ENCODE measurements around the gene IRS2.

The IRS2 gene

GRCh38 chr13:109795011-109795410 lies 8.6 kb upstream of the IRS2 start:
- Histone ChIP-seq H3K4me3 (ENCODE audit: insufficient read length, low read depth) (no peak overlapping the region), H3K4me1 (ENCODE audit: insufficient read depth, insufficient read length) (no peaks in the 10 kb centered on the region), H3K9ac (ENCODE audit: insufficient read length, low read depth) (no peak overlapping the region), H3K9me3 (ENCODE audit: insufficient read depth, low read length) (no peaks in the 10 kb centered on the region), H3K36me3 (ENCODE audit: insufficient read depth, insufficient read length, low read length) (no peaks in the 10 kb centered on the region), H3K27me3 (ENCODE audit: insufficient read depth, insufficient read length) (no peaks in the 10 kb centered on the region)
- DNase-seq (ENCODE audit: low read depth, low spot score), result no peak
- TF ChIP-seq ZNF274 (IDR thresholded peaks at IDR 0.05; ENCODE audit: low read depth, low read length) (no peak), SUZ12 (IDR thresholded peaks at IDR 0.05; ENCODE audit: extremely low read depth, insufficient read depth, insufficient read length) (no peak), YY1 (IDR thresholded peaks at IDR 0.05; ENCODE audit: insufficient read depth, insufficient read length) (no peak)

GRCh38 chr13:109794095-109794494 lies 7.7 kb upstream of the IRS2 start:
- Histone ChIP-seq H3K4me1 (ENCODE audit: insufficient read depth, insufficient read length) (no peaks in the 10 kb centered on the region), H3K27me3 (ENCODE audit: insufficient read depth, insufficient read length) (no peaks in the 10 kb centered on the region), H3K9ac (ENCODE audit: insufficient read length, low read depth) (no peak overlapping the region), H3K4me3 (ENCODE audit: insufficient read length, low read depth) (no peak overlapping the region), H3K9me3 (ENCODE audit: insufficient read depth, low read length) (no peaks in the 10 kb centered on the region), H3K36me3 (ENCODE audit: insufficient read depth, insufficient read length, low read length) (no peaks in the 10 kb centered on the region)
- no peak for TF ChIP-seq ZNF274 (IDR thresholded peaks at IDR 0.05; ENCODE audit: low read depth, low read length)
- TF ChIP-seq YY1 (IDR thresholded peaks at IDR 0.05; ENCODE audit: insufficient read depth, insufficient read length), result no peak
- TF ChIP-seq SUZ12 (IDR thresholded peaks at IDR 0.05; ENCODE audit: extremely low read depth, insufficient read depth, insufficient read length), result no peak
- DNase-seq (ENCODE audit: low read depth, low spot score), result no peak

- H3K9ac ChIP-seq (ENCODE audit: insufficient read length, low read depth), result no peak overlapping the region
- no peak overlapping the region for H3K4me3 ChIP-seq (ENCODE audit: insufficient read length, low read depth)
- TF ChIP-seq YY1 (IDR thresholded peaks at IDR 0.05; ENCODE audit: insufficient read depth, insufficient read length), result no peak
- TF ChIP-seq SUZ12 (IDR thresholded peaks at IDR 0.05; ENCODE audit: extremely low read depth, insufficient read depth, insufficient read length), result no peak
- no peak for TF ChIP-seq ZNF274 (IDR thresholded peaks at IDR 0.05; ENCODE audit: low read depth, low read length)
- no peak for DNase-seq (ENCODE audit: low read depth, low spot score)
- H3K4me1 ChIP-seq (ENCODE audit: insufficient read depth, insufficient read length), result no peaks in the 10 kb centered on the region
- no peaks in the 10 kb centered on the region for H3K9me3 ChIP-seq (ENCODE audit: insufficient read depth, low read length)
- H3K36me3 ChIP-seq (ENCODE audit: insufficient read depth, insufficient read length, low read length), result no peaks in the 10 kb centered on the region
- H3K27me3 ChIP-seq (ENCODE audit: insufficient read depth, insufficient read length), result peaks cover 6% of the 10 kb centered on the region
These were observed 6.2 kb upstream of the IRS2 start for GRCh38 chr13:109792416-109793059.

- Histone ChIP-seq H3K4me3 (ENCODE audit: insufficient read length, low read depth) (no peak overlapping the region), H3K9me3 (ENCODE audit: insufficient read depth, low read length) (no peaks in the 10 kb centered on the region), H3K36me3 (ENCODE audit: insufficient read depth, insufficient read length, low read length) (no peaks in the 10 kb centered on the region), H3K27me3 (ENCODE audit: insufficient read depth, insufficient read length) (peaks cover 6% of the 10 kb centered on the region), H3K9ac (ENCODE audit: insufficient read length, low read depth) (no peak overlapping the region), H3K4me1 (ENCODE audit: insufficient read depth, insufficient read length) (no peaks in the 10 kb centered on the region)
- TF ChIP-seq YY1 (IDR thresholded peaks at IDR 0.05; ENCODE audit: insufficient read depth, insufficient read length) (no peak), SUZ12 (IDR thresholded peaks at IDR 0.05; ENCODE audit: extremely low read depth, insufficient read depth, insufficient read length) (no peak), ZNF274 (IDR thresholded peaks at IDR 0.05; ENCODE audit: low read depth, low read length) (no peak)
- peak; percentile 40 for DNase-seq (ENCODE audit: low read depth, low spot score)
These were observed 4.7 kb upstream of the IRS2 start for GRCh38 chr13:109790942-109791605.

- no peak for DNase-seq (ENCODE audit: low read depth, low spot score)
- TF ChIP-seq YY1 (IDR thresholded peaks at IDR 0.05; ENCODE audit: insufficient read depth, insufficient read length) (no peak), ZNF274 (IDR thresholded peaks at IDR 0.05; ENCODE audit: low read depth, low read length) (no peak), SUZ12 (IDR thresholded peaks at IDR 0.05; ENCODE audit: extremely low read depth, insufficient read depth, insufficient read length) (no peak)
- H3K4me1 ChIP-seq (ENCODE audit: insufficient read depth, insufficient read length), result no peaks in the 10 kb centered on the region
- no peaks in the 10 kb centered on the region for H3K36me3 ChIP-seq (ENCODE audit: insufficient read depth, insufficient read length, low read length)
- H3K9ac ChIP-seq (ENCODE audit: insufficient read length, low read depth), result no peak overlapping the region
- H3K9me3 ChIP-seq (ENCODE audit: insufficient read depth, low read length), result no peaks in the 10 kb centered on the region
- H3K4me3 ChIP-seq (ENCODE audit: insufficient read length, low read depth), result no peak overlapping the region
- H3K27me3 ChIP-seq (ENCODE audit: insufficient read depth, insufficient read length), result peaks cover 6% of the 10 kb centered on the region
These were observed 3.7 kb upstream of the IRS2 start for GRCh38 chr13:109790086-109790485.

- no peak for TF ChIP-seq YY1 (IDR thresholded peaks at IDR 0.05; ENCODE audit: insufficient read depth, insufficient read length)
- TF ChIP-seq SUZ12 (IDR thresholded peaks at IDR 0.05; ENCODE audit: extremely low read depth, insufficient read depth, insufficient read length), result no peak
- TF ChIP-seq ZNF274 (IDR thresholded peaks at IDR 0.05; ENCODE audit: low read depth, low read length), result no peak
- no peak overlapping the region for H3K9ac ChIP-seq (ENCODE audit: insufficient read length, low read depth)
- H3K9me3 ChIP-seq (ENCODE audit: insufficient read depth, low read length), result no peaks in the 10 kb centered on the region
- H3K36me3 ChIP-seq (ENCODE audit: insufficient read depth, insufficient read length, low read length), result peaks cover under 1% of the 10 kb centered on the region
- no peak for DNase-seq (ENCODE audit: low read depth, low spot score)
- peaks cover under 1% of the 10 kb centered on the region for H3K4me1 ChIP-seq (ENCODE audit: insufficient read depth, insufficient read length)
- peaks cover 6% of the 10 kb centered on the region for H3K27me3 ChIP-seq (ENCODE audit: insufficient read depth, insufficient read length)
- H3K4me3 ChIP-seq (ENCODE audit: insufficient read length, low read depth), result no peak overlapping the region
These were observed 2.9 kb upstream of the IRS2 start for GRCh38 chr13:109789262-109789661.

- Histone ChIP-seq H3K36me3 (ENCODE audit: insufficient read depth, insufficient read length, low read length) (peaks cover 8% of the 10 kb centered on the region), H3K9ac (ENCODE audit: insufficient read length, low read depth) (no peak overlapping the region), H3K4me1 (ENCODE audit: insufficient read depth, insufficient read length) (peaks cover 3% of the 10 kb centered on the region), H3K27me3 (ENCODE audit: insufficient read depth, insufficient read length) (peaks cover 6% of the 10 kb centered on the region), H3K4me3 (ENCODE audit: insufficient read length, low read depth) (no peak overlapping the region), H3K9me3 (ENCODE audit: insufficient read depth, low read length) (no peaks in the 10 kb centered on the region)
- DNase-seq (ENCODE audit: low read depth, low spot score), result no peak
- TF ChIP-seq YY1 (IDR thresholded peaks at IDR 0.05; ENCODE audit: insufficient read depth, insufficient read length) (no peak), SUZ12 (IDR thresholded peaks at IDR 0.05; ENCODE audit: extremely low read depth, insufficient read depth, insufficient read length) (no peak), ZNF274 (IDR thresholded peaks at IDR 0.05; ENCODE audit: low read depth, low read length) (no peak)
These were observed 2.2 kb upstream of the IRS2 start for GRCh38 chr13:109788372-109789111.

Data from NT2/D1 (cell line).